Sigmoid colon (tissue), 7 donors: ENCODE data around the gene ISCU. TPM values are rescaled to one million over a fixed set of nuclear protein-coding genes. Genes with fewer than 3 reads are reported as not detected.

Source experiments
- DNase-seq: peaks from one replicate; pipeline ENCODE4 v3.0.0-alpha.2; 2019
- H3K27ac ChIP-seq, 4 donors: fragments of 200-600 bp; sonication (generic); one replicate each; pipeline ENCODE4 v1.5.1; 2016 to 2019; ENCODE audit warnings: mild to moderate bottlenecking in 1 of 4
- H3K27me3 ChIP-seq, 3 donors: fragments of 200-600 bp; sonication (generic); one replicate each; pipeline ENCODE4 v1.5.1; 2019; ENCODE audit warnings: mild to moderate bottlenecking in 1 of 3
- H3K36me3 ChIP-seq, 4 donors: fragments of 200-600 bp; sonication (generic); one replicate each; pipeline ENCODE4 v1.5.1; 2016 to 2019
- H3K4me1 ChIP-seq, 4 donors: fragments of 200-600 bp; sonication (generic); one replicate each; pipeline ENCODE4 v1.5.1; 2017 to 2019
- H3K4me3 ChIP-seq, 4 donors: fragments of 200-600 bp; sonication (generic); one replicate each; pipeline ENCODE4 v1.5.1; 2017 to 2019; ENCODE audit warnings: mild to moderate bottlenecking in 2 of 4, moderate library complexity in 1 of 4
- H3K9me3 ChIP-seq, 4 donors: fragments of 200-600 bp in 3 of 4; sonication (generic) in 3 of 4; one replicate each; pipeline versions ENCODE4 v1.5.1 to v1.6.1; 2013 to 2019
- CTCF ChIP-seq, 4 experiments: fragments of 450-650 bp in 3 of 4; fragments of 200-600 bp in 1 of 4; IDR thresholded peaks; one replicate each; pipeline ENCODE4 v1.5.1; 2016 to 2019; ENCODE audit warnings: antibody characterized with exemption in 4 of 4, mild to moderate bottlenecking in 3 of 4, moderate library complexity in 2 of 4
- EP300 ChIP-seq, 4 donors: sonication (generic); formaldehyde crosslinking; IDR thresholded peaks; one replicate each; pipeline ENCODE4 v1.6.1; 2017; ENCODE audit warnings: antibody characterized with exemption in 4 of 4
- POLR2A ChIP-seq, 2 donors: fragments of 450-650 bp; IDR thresholded peaks; one replicate each; pipeline ENCODE4 v1.6.1; 2016; ENCODE audit warnings: antibody characterized with exemption in 2 of 2, mild to moderate bottlenecking in 2 of 2, moderate library complexity in 2 of 2
- POLR2AphosphoS5 ChIP-seq, 4 donors: sonication (generic); formaldehyde crosslinking; IDR thresholded peaks; one replicate each; pipeline ENCODE4 v1.6.1; 2017; ENCODE audit warnings: antibody characterized with exemption in 4 of 4
- WGBS, 2 donors: extraction: QIAGEN DNeasy Blood & Tissue Kit; methylation state at CpG; one replicate each; pipeline ENCODE4 v1.1.7; 2013; 5-methylcytosine and 5-hydroxymethylcytosine counted together
- intact Hi-C: fragments of 100-400 bp; cut with DNase I; formaldehyde crosslinking; loops from one replicate; pipeline ENCODE4 v1.15.1; 2023
- polyA plus RNA-seq, 3 donors: library from polyadenylated mRNA; stranded (reverse); fragments of 200-250 nt; gene quantifications; one replicate each; pipeline ENCODE4 v1.2.3, GENCODE V29; 2013
- total RNA-seq, 4 donors: library from RNA; depleted of rRNA; stranded (reverse); fragments of >200 nt; gene quantifications; one replicate each; pipeline ENCODE4 v1.1.0, GENCODE V29; 2016
- donor health status: healthy with polysubstance abuse.
- donor health status: Bipolar disorder and iron deficiency.
- donor health status: healthy.

Gene ISCU
- total and polyA plus RNA-seq, 7 donors: 117 to 294 (median 237) TPM

GRCh38 chr12:108526482-108527165 lies 35.8 kb upstream of the ISCU start:
- TF ChIP-seq EP300 (IDR thresholded peaks at IDR 0.05) (no peak), POLR2AphosphoS5 (IDR thresholded peaks at IDR 0.05) (no peak), CTCF (IDR thresholded peaks at IDR 0.05) (no peak), POLR2A (IDR thresholded peaks at IDR 0.05) (no peak)
- no peaks in the 10 kb centered on the region for H3K9me3 ChIP-seq
- H3K4me3 ChIP-seq: no peak overlapping the region
- DNase-seq: no peak
- H3K27me3 ChIP-seq: no peaks in the 10 kb centered on the region
- H3K4me1 ChIP-seq: no peaks in the 10 kb centered on the region
- WGBS, 2 donors: 85 to 89% methylated on average over 10 of the region's 10 CpGs
- peaks cover 64 to 100% (median 88%) of the 10 kb centered on the region in 4 donors for H3K36me3 ChIP-seq
- H3K27ac ChIP-seq: no peak overlapping the region
- intact Hi-C loops: no loop called here

GRCh38 chr12:108527166-108527496 lies 35.3 kb upstream of the ISCU start:
- no peak overlapping the region for H3K27ac ChIP-seq
- DNase-seq: no peak
- H3K4me3 ChIP-seq: no peak overlapping the region
- peaks cover 64 to 100% (median 90%) of the 10 kb centered on the region in 4 donors for H3K36me3 ChIP-seq
- H3K27me3 ChIP-seq: no peaks in the 10 kb centered on the region
- intact Hi-C loops: no loop called here
- TF ChIP-seq EP300 (IDR thresholded peaks at IDR 0.05) (no peak), CTCF (IDR thresholded peaks at IDR 0.05) (no peak), POLR2A (IDR thresholded peaks at IDR 0.05) (no peak), POLR2AphosphoS5 (IDR thresholded peaks at IDR 0.05) (no peak)
- no peaks in the 10 kb centered on the region for H3K9me3 ChIP-seq
- no peaks in the 10 kb centered on the region for H3K4me1 ChIP-seq
- WGBS, 2 donors: 92% methylated on average over 6 of the region's 6 CpGs

GRCh38 chr12:108530161-108530560 lies 32.2 kb upstream of the ISCU start:
- WGBS, 2 donors: 92 to 94% methylated on average over 9 of the region's 9 CpGs
- intact Hi-C loops: no loop called here

DNA sequence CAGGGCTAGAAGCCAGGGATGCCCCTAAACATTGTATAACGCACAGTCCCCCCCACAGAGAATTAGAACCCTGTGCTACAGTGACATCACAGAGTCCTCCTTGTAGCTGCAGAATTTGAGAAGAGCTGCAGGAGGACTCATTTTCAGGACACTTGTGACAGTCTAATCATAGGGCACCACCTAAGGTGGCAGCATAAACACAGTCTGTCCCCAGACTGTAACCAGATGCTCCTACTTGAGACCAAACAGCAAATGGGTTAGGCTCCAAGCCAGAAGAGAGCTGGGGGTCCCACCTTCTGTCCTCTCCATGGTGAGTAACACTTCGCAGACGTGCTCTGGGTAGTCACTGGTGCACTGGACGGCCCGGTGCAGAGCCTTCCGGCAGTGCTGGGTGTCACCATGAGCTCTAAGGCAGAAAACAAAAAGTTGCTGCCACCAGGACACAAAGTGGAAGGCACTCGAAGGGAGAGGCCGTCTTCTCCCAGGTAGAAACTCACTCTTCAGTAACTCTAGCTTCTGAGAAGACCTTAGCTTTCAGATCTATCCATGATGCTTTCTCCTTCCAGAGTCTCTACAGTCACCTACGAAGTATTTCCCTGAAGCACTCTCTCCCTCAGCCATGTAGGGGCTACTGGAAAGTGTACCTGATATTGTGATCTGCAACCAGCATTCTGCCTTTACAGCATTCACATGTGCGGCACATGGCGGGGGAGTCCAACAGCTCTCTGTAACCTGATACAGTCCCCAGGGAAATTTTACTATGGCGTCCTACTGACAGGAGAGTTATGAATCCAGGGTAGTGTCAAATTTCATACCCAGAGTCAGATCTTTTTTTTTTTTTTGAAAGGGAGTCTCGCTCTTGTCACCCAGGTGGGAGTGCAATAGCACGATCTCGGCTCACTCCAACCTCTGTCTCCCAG lies 30.2 kb upstream of the ISCU start:
- no peaks in the 10 kb centered on the region for H3K4me1 ChIP-seq
- TF ChIP-seq CTCF (IDR thresholded peaks at IDR 0.05) (no peak), EP300 (IDR thresholded peaks at IDR 0.05) (no peak), POLR2A (IDR thresholded peaks at IDR 0.05) (no peak), POLR2AphosphoS5 (IDR thresholded peaks at IDR 0.05) (no peak)
- DNase-seq: no peak
- intact Hi-C loops: no loop called here
- H3K27ac ChIP-seq: no peak overlapping the region
- no peaks in the 10 kb centered on the region for H3K27me3 ChIP-seq
- WGBS, 2 donors: 96 to 97% methylated on average over 15 of the region's 15 CpGs
- H3K36me3 ChIP-seq: peaks cover 39 to 100% (median 71%) of the 10 kb centered on the region in 4 donors
- no peak overlapping the region for H3K4me3 ChIP-seq
- H3K9me3 ChIP-seq: no peaks in the 10 kb centered on the region

More at GRCh38 chr12:108530161-108530560, 32.2 kb upstream of the ISCU start:
- no peak for DNase-seq
- H3K4me3 ChIP-seq: no peak overlapping the region
- H3K36me3 ChIP-seq: peaks cover 44 to 100% (median 77%) of the 10 kb centered on the region in 4 donors
- no peaks in the 10 kb centered on the region for H3K4me1 ChIP-seq
- TF ChIP-seq POLR2AphosphoS5 (IDR thresholded peaks at IDR 0.05): no peak
- TF ChIP-seq POLR2A (IDR thresholded peaks at IDR 0.05): no peak
- TF ChIP-seq EP300 (IDR thresholded peaks at IDR 0.05): no peak
- no peak for TF ChIP-seq CTCF (IDR thresholded peaks at IDR 0.05)
- H3K27ac ChIP-seq: no peak overlapping the region
- H3K27me3 ChIP-seq: no peaks in the 10 kb centered on the region
- no peaks in the 10 kb centered on the region for H3K9me3 ChIP-seq
